Renal pelvis (tissue), 12 donors: ENCODE data around the gene AGAP2. TPM values are rescaled to one million over a fixed set of nuclear protein-coding genes. Genes with fewer than 3 reads are reported as not detected.
"Not testable (repeated sequence)": the region's sequence is repeated elsewhere in the genome, so short reads cannot be mapped to it uniquely, and the experiment has no call there.

Experiments
- DNase-seq: peaks from one replicate; pipeline ENCODE4 v3.0.0-alpha.2; 2013
- long read RNA-seq, 16 experiments: transcript quantifications; one replicate each; lab custom pipeline, GENCODE V29; 2026
- polyA plus RNA-seq, 3 donors: library from polyadenylated mRNA; unstranded; fragments of 120-200 nt; gene quantifications; one replicate each; pipeline ENCODE4 v1.2.1, GENCODE V29; 2013; ENCODE audit not compliant: insufficient read length in 3 of 3

AGAP2 gene
- polyA plus RNA-seq = 1 to 10 TPM in 2 of 3 donors, under 1 TPM in 1; 0.93 to 1.9 (median 1.5) TPM
- long read RNA-seq, donor 1, partial matches to known transcripts = 60 of 60 reads
- long read RNA-seq, donor 1, other reads (novel, unspliced or antisense) = 0 of 60 reads
- long read RNA-seq, donor 2, full-length matches to known transcripts = 1 of 1 reads
- long read RNA-seq, donor 2, partial matches to known transcripts = 0 of 1 reads
- long read RNA-seq, donor 2, other reads (novel, unspliced or antisense) = 0 of 1 reads
- long read RNA-seq, donor 3 = 0 reads
- long read RNA-seq, donor 4 = 0 reads
- long read RNA-seq, donor 5 = 0 reads
- long read RNA-seq, donor 6 = 0 reads
- long read RNA-seq, donor 7 = 0 reads
- long read RNA-seq, donor 8 = 0 reads
- long read RNA-seq, donor 9, partial matches to known transcripts = 0 of 8 reads
- long read RNA-seq, donor 9, other reads (novel, unspliced or antisense) = 8 of 8 reads
- long read RNA-seq, donor 10 = 0 reads
- long read RNA-seq, donor 11 = 0 reads
- long read RNA-seq, donor 12 = 0 reads
- long read RNA-seq, donor 13 = 0 reads
- long read RNA-seq, donor 14 = 0 reads
- long read RNA-seq, donor 15, full-length matches to known transcripts = 1 of 1 reads
- long read RNA-seq, donor 15, partial matches to known transcripts = 0 of 1 reads
- long read RNA-seq, donor 15, other reads (novel, unspliced or antisense) = 0 of 1 reads
- long read RNA-seq, donor 16 = 0 reads

- no peak for DNase-seq
Observed at GRCh38 chr12:57738661-57739237, at the start of gene AGAP2. Gene AGAP2 (minus strand): TSS chr12:57738742. CDS start chr12:57738246, 496 bp downstream.

GRCh38 chr12:57783861-57784260 is 45.3 kb upstream of the AGAP2 start:
- no peak for DNase-seq

- no peak for DNase-seq
Observed at GRCh38 chr12:57783466-57783801, 44.9 kb upstream of the AGAP2 start.

GRCh38 chr12:57782608-57783465 is 44.3 kb upstream of the AGAP2 start, which contains the start of gene TSFM:
Gene TSFM (plus strand): TSS chr12:57782787. CDS start chr12:57782802, 15 bp downstream.
- peak; percentile 96 for DNase-seq

GRCh38 chr12:57782243-57782607 is 43.7 kb upstream of the AGAP2 start:
- DNase-seq = no peak

- DNase-seq = no peak
Observed at GRCh38 chr12:57781801-57782200, 43.3 kb upstream of the AGAP2 start.

- no peak for DNase-seq
Observed at GRCh38 chr12:57781244-57781643, 42.7 kb upstream of the AGAP2 start.

GRCh38 chr12:57780284-57780897 is 41.8 kb upstream of the AGAP2 start:
- no peak for DNase-seq

GRCh38 chr12:57779736-57780135 is 41.2 kb upstream of the AGAP2 start:
- DNase-seq = no peak

- DNase-seq = no peak
Observed at GRCh38 chr12:57777911-57778310, 39.4 kb upstream of the AGAP2 start.

- no peak for DNase-seq
Observed at GRCh38 chr12:57777367-57777766, 38.8 kb upstream of the AGAP2 start.

- no peak for DNase-seq
Observed at GRCh38 chr12:57776247-57776587, 37.7 kb upstream of the AGAP2 start.

GRCh38 chr12:57775563-57776246 is 37.2 kb upstream of the AGAP2 start:
- DNase-seq = no peak

GRCh38 chr12:57775044-57775443 is 36.5 kb upstream of the AGAP2 start:
- DNase-seq = no peak

- not testable (repeated sequence) for DNase-seq
Observed at GRCh38 chr12:57774634-57775033, 36.1 kb upstream of the AGAP2 start.

- DNase-seq = no peak
Observed at GRCh38 chr12:57772429-57773322, 34.1 kb upstream of the AGAP2 start, which contains the start of gene EEF1AKMT3. Gene EEF1AKMT3 (plus strand): TSS chr12:57772614. CDS start chr12:57772725, 111 bp downstream.

- peak; percentile 98 for DNase-seq
Observed at GRCh38 chr12:57771873-57772428, 33.4 kb upstream of the AGAP2 start, which contains the start of gene METTL1. Gene METTL1 (minus strand): TSS chr12:57772105. CDS start chr12:57772083, 22 bp downstream.

GRCh38 chr12:57771236-57771872 is 32.8 kb upstream of the AGAP2 start:
- DNase-seq = peak; percentile 94

GRCh38 chr12:57770734-57771133 is 32.2 kb upstream of the AGAP2 start:
- no peak for DNase-seq
